Ectodermal cell (in vitro differentiated cells): Measurements from ENCODE around the gene MACROD1.

Experiments
- H3K27ac ChIP-seq: 2 replicates; pipeline ENCODE4 v1.7.0; 2013; ENCODE audit warnings: mild to moderate bottlenecking, low read depth, low read length; ENCODE audit not compliant: insufficient read depth, poor library complexity, severe bottlenecking
- H3K27me3 ChIP-seq: 2 replicates; pipeline ENCODE4 v1.7.0; 2013; ENCODE audit warnings: mild to moderate bottlenecking, low read length; ENCODE audit not compliant: insufficient read depth, control insufficient read depth, poor library complexity, severe bottlenecking
- H3K36me3 ChIP-seq: one replicate; pipeline ENCODE4 v1.7.0; 2013; ENCODE audit warnings: low read length; ENCODE audit not compliant: control insufficient read depth, insufficient read depth
- H3K4me1 ChIP-seq: one replicate; pipeline ENCODE4 v1.7.0; 2013; ENCODE audit warnings: low read length; ENCODE audit not compliant: control insufficient read depth, insufficient read depth
- H3K4me3 ChIP-seq: 2 replicates; pipeline ENCODE4 v1.7.0; 2013; ENCODE audit warnings: low read depth, low read length, control low read depth; ENCODE audit not compliant: insufficient read depth
- H3K9me3 ChIP-seq: 2 replicates; pipeline ENCODE4 v1.7.0; 2013; ENCODE audit warnings: mild to moderate bottlenecking, low read length, moderate library complexity; ENCODE audit not compliant: control insufficient read depth
- WGBS, 2 experiments: methylation state at CpG; one replicate each; pipeline ENCODE4 v1.1.7; 2013; ENCODE audit warnings: missing lambda C conversion rate in 2 of 2; 5-methylcytosine and 5-hydroxymethylcytosine counted together

Gene MACROD1

DNA sequence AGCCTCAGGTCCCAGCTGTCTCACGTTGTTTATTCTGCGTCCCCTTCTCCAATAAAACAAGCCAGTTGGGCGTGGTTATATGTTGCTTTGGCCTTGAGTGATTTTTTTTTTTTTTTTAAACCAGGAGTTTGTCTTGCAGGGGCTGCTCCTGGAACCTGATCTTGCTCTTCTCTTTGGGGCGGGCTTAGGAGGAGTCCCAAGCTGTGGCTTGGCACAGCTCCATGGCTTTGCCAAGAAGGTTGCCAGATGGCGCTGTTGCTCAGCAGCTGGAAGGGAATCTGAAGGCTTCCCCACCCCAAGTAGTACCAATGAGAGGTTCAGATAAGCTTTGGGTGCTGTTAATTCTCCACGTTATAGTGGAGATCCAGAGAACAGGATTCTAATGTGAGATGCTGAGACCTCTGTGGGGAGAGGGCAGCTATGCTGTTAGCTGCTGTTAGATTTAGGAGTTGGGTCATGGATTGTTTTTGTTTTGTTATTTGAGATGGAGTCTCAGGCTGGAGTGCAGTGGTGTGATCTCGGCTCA is 38.6 kb upstream of the MACROD1 start:
- Histone ChIP-seq H3K4me3 (no peak overlapping the region), H3K9me3 (no peaks in the 10 kb centered on the region), H3K27me3 (no peaks in the 10 kb centered on the region), H3K27ac (no peak overlapping the region), H3K36me3 (peaks cover 41% of the 10 kb centered on the region), H3K4me1 (no peaks in the 10 kb centered on the region)
- 74 to 79% methylated on average over 7 of the region's 7 CpGs for WGBS, 2 experiments

DNA sequence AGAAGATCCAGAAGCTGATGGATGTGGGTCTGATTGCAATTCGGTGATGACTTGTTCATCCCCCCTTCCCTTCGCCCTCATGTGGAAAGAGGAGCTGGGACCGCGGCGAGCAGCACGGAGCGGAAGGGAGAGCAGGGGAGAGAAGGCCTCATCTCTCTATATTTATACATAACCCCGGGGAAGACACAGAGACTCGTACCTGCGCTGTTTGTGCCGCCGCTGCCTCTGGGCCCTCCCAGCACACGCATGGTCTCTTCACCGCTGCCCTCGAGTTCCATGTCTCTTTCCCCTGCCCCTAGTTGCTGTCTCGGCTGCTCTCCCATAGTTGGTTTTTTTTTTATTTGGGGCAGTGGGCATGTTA is 38.1 kb upstream of the MACROD1 start:
- Histone ChIP-seq H3K9me3 (no peaks in the 10 kb centered on the region), H3K4me1 (no peaks in the 10 kb centered on the region), H3K36me3 (peaks cover 41% of the 10 kb centered on the region), H3K27me3 (no peaks in the 10 kb centered on the region), H3K27ac (no peak overlapping the region), H3K4me3 (no peak overlapping the region)
- 92 to 95% methylated on average over 16 of the region's 16 CpGs for WGBS, 2 experiments

- H3K4me1 ChIP-seq, result no peaks in the 10 kb centered on the region
- no peak overlapping the region for H3K27ac ChIP-seq
- no peaks in the 10 kb centered on the region for H3K9me3 ChIP-seq
- H3K4me3 ChIP-seq, result no peak overlapping the region
- WGBS, 2 experiments, result 92 to 94% methylated on average over 27 of the region's 27 CpGs
- peaks cover 45% of the 10 kb centered on the region for H3K36me3 ChIP-seq
- H3K27me3 ChIP-seq, result no peaks in the 10 kb centered on the region
Observed at GRCh38 chr11:64203421-64204079, 37.6 kb upstream of the MACROD1 start.

GRCh38 chr11:64202992-64203391 is 37.1 kb upstream of the MACROD1 start:
- H3K9me3 ChIP-seq, result no peaks in the 10 kb centered on the region
- 95 to 98% methylated on average over 9 of the region's 9 CpGs for WGBS, 2 experiments
- no peak overlapping the region for H3K27ac ChIP-seq
- no peaks in the 10 kb centered on the region for H3K27me3 ChIP-seq
- H3K4me3 ChIP-seq, result no peak overlapping the region
- H3K4me1 ChIP-seq, result no peaks in the 10 kb centered on the region
- peaks cover 50% of the 10 kb centered on the region for H3K36me3 ChIP-seq

- H3K4me1 ChIP-seq, result no peaks in the 10 kb centered on the region
- H3K27ac ChIP-seq, result no peak overlapping the region
- peaks cover 64% of the 10 kb centered on the region for H3K36me3 ChIP-seq
- H3K9me3 ChIP-seq, result no peaks in the 10 kb centered on the region
- no peaks in the 10 kb centered on the region for H3K27me3 ChIP-seq
- H3K4me3 ChIP-seq, result no peak overlapping the region
- WGBS, 2 experiments, result 90 to 96% methylated on average over 3 of the region's 3 CpGs
Observed at GRCh38 chr11:64201543-64201942, 35.6 kb upstream of the MACROD1 start.

DNA sequence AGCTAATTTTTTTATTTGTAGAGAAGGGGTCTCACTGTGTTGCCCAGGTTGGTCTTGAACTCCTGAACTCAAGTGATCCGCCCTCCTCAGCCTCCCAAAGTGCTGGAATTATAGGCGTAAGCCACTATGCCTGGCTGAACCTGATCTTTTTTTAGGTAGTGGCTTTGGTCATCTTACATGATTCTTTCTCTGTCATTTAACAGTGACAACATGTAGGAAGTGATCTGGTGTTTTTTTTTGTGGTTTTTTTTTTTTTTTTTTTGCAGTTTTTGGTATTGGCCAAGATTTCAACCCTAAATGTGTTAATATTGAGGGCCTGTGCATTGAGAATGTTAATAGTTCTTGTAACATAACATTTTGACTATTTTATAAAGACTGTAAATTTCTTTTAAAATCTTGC is 32.6 kb upstream of the MACROD1 start:
- Histone ChIP-seq H3K4me1 (no peaks in the 10 kb centered on the region), H3K27me3 (no peaks in the 10 kb centered on the region), H3K9me3 (no peaks in the 10 kb centered on the region), H3K27ac (no peak overlapping the region), H3K4me3 (no peak overlapping the region), H3K36me3 (peaks cover 75% of the 10 kb centered on the region)
- WGBS, 2 experiments, result 92 to 96% methylated on average over 2 of the region's 2 CpGs

DNA sequence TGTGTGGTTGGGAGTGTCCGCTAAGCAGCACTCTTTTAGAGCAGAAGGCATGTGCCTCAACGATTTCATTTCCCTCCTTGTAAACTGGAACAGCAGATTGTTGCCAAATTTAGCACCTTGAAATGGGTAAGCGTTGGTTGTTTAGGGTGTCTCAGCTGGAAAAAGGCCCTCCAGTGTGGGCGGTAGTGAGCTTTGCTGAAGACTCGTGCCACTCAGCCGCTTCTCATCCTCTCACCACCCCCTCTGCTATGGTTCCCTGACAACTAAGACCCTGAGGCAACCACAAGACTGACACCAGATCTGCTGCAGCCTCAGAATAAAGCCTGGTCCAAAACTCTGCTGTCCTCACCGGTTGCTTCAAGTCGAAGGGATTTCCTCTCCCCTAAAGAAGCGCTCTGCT is 30.7 kb upstream of the MACROD1 start:
- Histone ChIP-seq H3K27ac (no peak overlapping the region), H3K9me3 (no peaks in the 10 kb centered on the region), H3K4me1 (no peaks in the 10 kb centered on the region), H3K27me3 (no peaks in the 10 kb centered on the region), H3K4me3 (no peak overlapping the region), H3K36me3 (peaks cover 73% of the 10 kb centered on the region)
- 94 to 96% methylated on average over 9 of the region's 9 CpGs for WGBS, 2 experiments

DNA sequence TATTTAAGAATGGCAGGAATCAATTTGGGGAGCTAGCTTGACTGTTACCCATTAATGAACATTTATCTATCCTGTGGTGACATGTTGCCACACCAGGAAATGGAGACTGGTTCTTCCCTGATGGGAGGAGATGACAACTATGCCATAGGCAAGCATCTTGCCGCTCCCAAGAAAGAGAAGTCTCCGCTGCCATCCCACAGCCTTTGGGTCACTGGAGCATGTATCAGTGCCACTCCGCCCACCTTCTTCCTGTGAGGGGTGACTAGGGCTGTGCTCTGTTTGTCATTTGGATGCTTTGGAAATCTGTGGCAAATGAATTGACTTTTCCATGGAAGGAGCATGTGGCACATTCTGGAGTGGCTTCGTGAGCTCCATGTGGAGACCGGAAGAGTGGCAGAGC is 26.5 kb upstream of the MACROD1 start:
- Histone ChIP-seq H3K4me1 (no peaks in the 10 kb centered on the region), H3K4me3 (no peak overlapping the region), H3K9me3 (no peaks in the 10 kb centered on the region), H3K36me3 (peaks cover 46% of the 10 kb centered on the region), H3K27ac (no peak overlapping the region), H3K27me3 (no peaks in the 10 kb centered on the region)
- WGBS, 2 experiments, result 97 to 99% methylated on average over 5 of the region's 5 CpGs

DNA sequence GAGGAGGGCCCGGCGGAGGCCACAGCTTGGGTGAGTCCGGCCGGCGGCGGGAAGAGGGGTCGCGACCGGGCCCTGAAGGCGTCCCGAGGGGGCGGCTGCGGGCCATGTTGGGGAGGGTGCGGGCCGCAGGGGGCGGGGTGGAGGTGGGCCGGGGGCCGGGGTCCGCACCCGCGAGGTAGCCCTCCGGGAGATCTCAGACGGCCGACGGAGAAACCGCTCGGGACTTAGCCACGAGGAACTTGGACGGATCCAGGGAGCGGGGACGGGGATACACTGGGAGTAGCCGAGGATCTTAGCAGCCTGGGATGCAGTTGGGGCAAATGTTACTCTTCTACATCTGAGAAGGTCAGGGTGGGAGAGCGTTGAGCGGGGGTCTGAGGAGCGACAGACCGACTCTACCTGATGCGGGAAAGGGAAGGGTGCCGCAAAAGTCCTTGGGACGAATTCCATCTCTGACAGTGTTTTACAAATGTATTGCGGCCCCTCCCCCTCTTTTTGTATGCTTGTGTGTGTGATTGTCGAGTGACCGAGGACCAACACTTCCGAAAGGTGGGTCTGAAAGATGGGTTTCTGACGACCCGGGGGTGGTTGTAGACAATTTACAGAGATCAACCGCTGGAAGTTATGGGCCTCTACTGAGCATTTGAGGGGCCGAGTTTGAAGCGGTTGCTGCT is 20.7 kb upstream of the MACROD1 start:
- Histone ChIP-seq H3K36me3 (peaks cover 5% of the 10 kb centered on the region), H3K4me3 (no peak overlapping the region), H3K9me3 (no peaks in the 10 kb centered on the region), H3K27me3 (no peaks in the 10 kb centered on the region), H3K4me1 (peaks cover 4% of the 10 kb centered on the region), H3K27ac (peak overlapping the region; percentile 70)
- WGBS, 2 experiments, result 2% methylated on average over 48 of the region's 48 CpGs

GRCh38 chr11:64185693-64186491 is 20.0 kb upstream of the MACROD1 start, which contains the start of gene STIP1:
Gene STIP1, plus strand, starts transcription at chr11:64186171. Its CDS starts 91 bp downstream, at chr11:64186262.
- peak within 1 kb of the TSS; percentile 90 for H3K27ac ChIP-seq
- H3K36me3 ChIP-seq, result peaks cover 5% of the 10 kb centered on the region
- H3K4me1 ChIP-seq, result peaks cover 4% of the 10 kb centered on the region
- no peaks in the 10 kb centered on the region for H3K9me3 ChIP-seq
- peak within 1 kb of the TSS; percentile 57 for H3K4me3 ChIP-seq
- 0% methylated on average over 74 of the region's 74 CpGs for WGBS, 2 experiments
- no peaks in the 10 kb centered on the region for H3K27me3 ChIP-seq
